BLaER1 (cell line): ENCODE results near the gene CCDC78.

Experiments
- H3K27ac ChIP-seq: shearing (Covaris generic); formaldehyde crosslinking; 2 replicates; pipeline ENCODE4 v1.8.1; 2022
- H3K27me3 ChIP-seq: shearing (Covaris generic); formaldehyde crosslinking; 2 replicates; pipeline ENCODE4 v1.8.1; 2022
- H3K36me3 ChIP-seq: shearing (Covaris generic); formaldehyde crosslinking; 2 replicates; pipeline ENCODE4 v1.8.1; 2022
- H3K4me1 ChIP-seq: shearing (Covaris generic); formaldehyde crosslinking; 2 replicates; pipeline ENCODE4 v1.8.1; 2022
- H3K4me2 ChIP-seq: shearing (Covaris generic); formaldehyde crosslinking; 2 replicates; pipeline ENCODE4 v1.8.1; 2022
- H3K4me3 ChIP-seq: shearing (Covaris generic); formaldehyde crosslinking; 2 replicates; pipeline ENCODE4 v1.8.1; 2022
- H3K9ac ChIP-seq: shearing (Covaris generic); formaldehyde crosslinking; 2 replicates; pipeline ENCODE4 v1.8.1; 2022
- H3K9me3 ChIP-seq: shearing (Covaris generic); formaldehyde crosslinking; 2 replicates; pipeline ENCODE4 v1.8.1; 2022
- H4K20me1 ChIP-seq: shearing (Covaris generic); formaldehyde crosslinking; 2 replicates; pipeline ENCODE4 v1.8.1; 2022
- Cebpa-rat ChIP-seq: shearing (Covaris generic); IDR thresholded peaks from 2 replicates; pipeline ENCODE4 v1.8.1; 2022

The CCDC78 gene

GRCh38 chr16:711548-712320 lies 14.5 kb downstream of the CCDC78 start:
- Histone ChIP-seq H3K4me1 (peaks cover 56% of the 10 kb centered on the region), H3K36me3 (no peaks in the 10 kb centered on the region), H3K27me3 (peaks cover 83% of the 10 kb centered on the region), H3K9ac (no peak overlapping the region), H4K20me1 (peaks cover 64% of the 10 kb centered on the region), H3K9me3 (no peaks in the 10 kb centered on the region), H3K4me2 (peak overlapping the region; percentile 75), H3K27ac (no peak overlapping the region), H3K4me3 (no peak overlapping the region)
- no peak for TF ChIP-seq Cebpa-rat

- H3K4me3 ChIP-seq: no peak overlapping the region
- TF ChIP-seq Cebpa-rat: no peak
- H3K9ac ChIP-seq: no peak overlapping the region
- H3K9me3 ChIP-seq: no peaks in the 10 kb centered on the region
- H4K20me1 ChIP-seq: peaks cover 64% of the 10 kb centered on the region
- H3K4me2 ChIP-seq: peak overlapping the region; percentile 75
- peaks cover 56% of the 10 kb centered on the region for H3K4me1 ChIP-seq
- H3K36me3 ChIP-seq: no peaks in the 10 kb centered on the region
- no peak overlapping the region for H3K27ac ChIP-seq
- H3K27me3 ChIP-seq: peaks cover 83% of the 10 kb centered on the region
Observed at GRCh38 chr16:711084-711483, 15.2 kb downstream of the CCDC78 start.

- Histone ChIP-seq H3K27me3 (peaks cover 83% of the 10 kb centered on the region), H3K4me2 (peak overlapping the region; percentile 75)
Observed at GRCh38 chr16:710500-711075, 15.7 kb downstream of the CCDC78 start.

GRCh38 chr16:709566-710499 lies 16.4 kb downstream of the CCDC78 start:
- Histone ChIP-seq H3K4me1 (peaks cover 51% of the 10 kb centered on the region), H3K27me3 (peaks cover 84% of the 10 kb centered on the region), H4K20me1 (peaks cover 57% of the 10 kb centered on the region), H3K9ac (no peak overlapping the region), H3K9me3 (no peaks in the 10 kb centered on the region), H3K27ac (no peak overlapping the region), H3K4me2 (peak overlapping the region; percentile 75), H3K36me3 (no peaks in the 10 kb centered on the region), H3K4me3 (0 out of 2 replicates have a peak overlapping the region, but pooled peaks have one; percentile 11)
- no peak for TF ChIP-seq Cebpa-rat

More at GRCh38 chr16:710500-711075, 15.7 kb downstream of the CCDC78 start:
- H3K9ac ChIP-seq: no peak overlapping the region
- no peaks in the 10 kb centered on the region for H3K9me3 ChIP-seq
- H4K20me1 ChIP-seq: peaks cover 59% of the 10 kb centered on the region
- TF ChIP-seq Cebpa-rat: no peak
- H3K4me1 ChIP-seq: peaks cover 51% of the 10 kb centered on the region
- no peak overlapping the region for H3K27ac ChIP-seq
- 0 out of 2 replicates have a peak overlapping the region, but pooled peaks have one; percentile 11 for H3K4me3 ChIP-seq
- no peaks in the 10 kb centered on the region for H3K36me3 ChIP-seq

GRCh38 chr16:708959-709358 lies 17.3 kb downstream of the CCDC78 start:
- H3K9ac ChIP-seq: no peak overlapping the region
- H3K36me3 ChIP-seq: no peaks in the 10 kb centered on the region
- peaks cover 43% of the 10 kb centered on the region for H3K4me1 ChIP-seq
- H3K4me3 ChIP-seq: no peak overlapping the region
- H4K20me1 ChIP-seq: peaks cover 65% of the 10 kb centered on the region
- no peak overlapping the region for H3K4me2 ChIP-seq
- TF ChIP-seq Cebpa-rat: no peak
- no peak overlapping the region for H3K27ac ChIP-seq
- no peaks in the 10 kb centered on the region for H3K9me3 ChIP-seq
- H3K27me3 ChIP-seq: peaks cover 86% of the 10 kb centered on the region

- H4K20me1 ChIP-seq: peaks cover 75% of the 10 kb centered on the region
- H3K27me3 ChIP-seq: peaks cover 92% of the 10 kb centered on the region
- H3K4me3 ChIP-seq: no peak overlapping the region
- H3K4me1 ChIP-seq: peaks cover 39% of the 10 kb centered on the region
- H3K4me2 ChIP-seq: no peak overlapping the region
- H3K36me3 ChIP-seq: no peaks in the 10 kb centered on the region
- no peak overlapping the region for H3K9ac ChIP-seq
- no peak for TF ChIP-seq Cebpa-rat
- no peaks in the 10 kb centered on the region for H3K9me3 ChIP-seq
- H3K27ac ChIP-seq: no peak overlapping the region
Observed at GRCh38 chr16:708019-708418, 18.2 kb downstream of the CCDC78 start.

GRCh38 chr16:707062-707538 lies 19.1 kb downstream of the CCDC78 start:
- no peak for TF ChIP-seq Cebpa-rat
- Histone ChIP-seq H3K4me3 (0 out of 2 replicates have a peak overlapping the region, but pooled peaks have one; percentile 65), H3K4me1 (peaks cover 39% of the 10 kb centered on the region), H4K20me1 (peaks cover 84% of the 10 kb centered on the region), H3K27ac (no peak overlapping the region), H3K36me3 (no peaks in the 10 kb centered on the region), H3K9me3 (no peaks in the 10 kb centered on the region), H3K9ac (no peak overlapping the region), H3K4me2 (peak overlapping the region; percentile 90), H3K27me3 (peaks cover 98% of the 10 kb centered on the region)

- H3K4me3 ChIP-seq: peak overlapping the region; percentile 65
- H4K20me1 ChIP-seq: peaks cover 88% of the 10 kb centered on the region
- H3K9ac ChIP-seq: no peak overlapping the region
- H3K36me3 ChIP-seq: no peaks in the 10 kb centered on the region
- H3K27me3 ChIP-seq: peaks cover 100% of the 10 kb centered on the region
- no peaks in the 10 kb centered on the region for H3K9me3 ChIP-seq
- peaks cover 35% of the 10 kb centered on the region for H3K4me1 ChIP-seq
- no peak overlapping the region for H3K27ac ChIP-seq
- no peak for TF ChIP-seq Cebpa-rat
- peak overlapping the region; percentile 90 for H3K4me2 ChIP-seq
Observed at GRCh38 chr16:706189-707061, 19.8 kb downstream of the CCDC78 start.
